Upper lobe of left lung (tissue), 4 donors: Measurements from ENCODE around the gene MAPK14.
"Not testable (repeated sequence)": the region's sequence is repeated elsewhere in the genome, so short reads cannot be mapped to it uniquely, and the experiment has no call there.

Experiments
- POLR2AphosphoS5 ChIP-seq, 2 donors: sonication (generic); formaldehyde crosslinking; IDR thresholded peaks; one replicate each; pipeline ENCODE4 v1.5.1; 2017; ENCODE audit warnings: antibody characterized with exemption in 2 of 2
- TF ChIP-seq, protein P1 (sequence below), 6 experiments: fragments of 450-650 bp in 4 of 6; fragments of 200-600 bp in 2 of 6; sonication (generic) in 2 of 6; IDR thresholded peaks; one replicate each; pipeline ENCODE4 v1.5.1; 2016 to 2019; ENCODE audit warnings: antibody characterized with exemption in 6 of 6

DNA sequence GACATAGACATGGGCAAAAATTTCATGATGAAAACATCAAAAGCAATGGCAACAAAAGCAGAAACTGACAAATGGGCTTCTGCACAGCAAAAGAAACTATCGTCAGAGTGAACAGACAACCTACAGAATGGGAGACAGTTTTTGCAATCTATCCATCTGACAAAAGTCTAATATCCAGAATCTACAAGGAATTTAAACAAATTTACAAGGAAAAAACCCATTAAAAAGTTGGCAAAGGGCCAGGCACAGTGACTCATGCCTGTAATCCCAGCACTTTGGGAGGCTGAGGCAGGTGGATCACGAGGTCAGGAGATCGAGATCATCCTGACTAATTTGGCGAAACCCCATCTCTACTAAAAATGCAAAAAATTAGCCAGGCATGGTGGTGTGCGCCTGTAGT is 60.6 kb downstream of the MAPK14 start:
- TF ChIP-seq POLR2AphosphoS5 (IDR thresholded peaks at IDR 0.05) = not testable (repeated sequence)
- TF ChIP-seq, protein P1, sequence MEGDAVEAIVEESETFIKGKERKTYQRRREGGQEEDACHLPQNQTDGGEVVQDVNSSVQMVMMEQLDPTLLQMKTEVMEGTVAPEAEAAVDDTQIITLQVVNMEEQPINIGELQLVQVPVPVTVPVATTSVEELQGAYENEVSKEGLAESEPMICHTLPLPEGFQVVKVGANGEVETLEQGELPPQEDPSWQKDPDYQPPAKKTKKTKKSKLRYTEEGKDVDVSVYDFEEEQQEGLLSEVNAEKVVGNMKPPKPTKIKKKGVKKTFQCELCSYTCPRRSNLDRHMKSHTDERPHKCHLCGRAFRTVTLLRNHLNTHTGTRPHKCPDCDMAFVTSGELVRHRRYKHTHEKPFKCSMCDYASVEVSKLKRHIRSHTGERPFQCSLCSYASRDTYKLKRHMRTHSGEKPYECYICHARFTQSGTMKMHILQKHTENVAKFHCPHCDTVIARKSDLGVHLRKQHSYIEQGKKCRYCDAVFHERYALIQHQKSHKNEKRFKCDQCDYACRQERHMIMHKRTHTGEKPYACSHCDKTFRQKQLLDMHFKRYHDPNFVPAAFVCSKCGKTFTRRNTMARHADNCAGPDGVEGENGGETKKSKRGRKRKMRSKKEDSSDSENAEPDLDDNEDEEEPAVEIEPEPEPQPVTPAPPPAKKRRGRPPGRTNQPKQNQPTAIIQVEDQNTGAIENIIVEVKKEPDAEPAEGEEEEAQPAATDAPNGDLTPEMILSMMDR (IDR thresholded peaks at IDR 0.05) = not testable (repeated sequence)
